Measurements from ENCODE around the gene TMEM273.

Gene TMEM273

DNA sequence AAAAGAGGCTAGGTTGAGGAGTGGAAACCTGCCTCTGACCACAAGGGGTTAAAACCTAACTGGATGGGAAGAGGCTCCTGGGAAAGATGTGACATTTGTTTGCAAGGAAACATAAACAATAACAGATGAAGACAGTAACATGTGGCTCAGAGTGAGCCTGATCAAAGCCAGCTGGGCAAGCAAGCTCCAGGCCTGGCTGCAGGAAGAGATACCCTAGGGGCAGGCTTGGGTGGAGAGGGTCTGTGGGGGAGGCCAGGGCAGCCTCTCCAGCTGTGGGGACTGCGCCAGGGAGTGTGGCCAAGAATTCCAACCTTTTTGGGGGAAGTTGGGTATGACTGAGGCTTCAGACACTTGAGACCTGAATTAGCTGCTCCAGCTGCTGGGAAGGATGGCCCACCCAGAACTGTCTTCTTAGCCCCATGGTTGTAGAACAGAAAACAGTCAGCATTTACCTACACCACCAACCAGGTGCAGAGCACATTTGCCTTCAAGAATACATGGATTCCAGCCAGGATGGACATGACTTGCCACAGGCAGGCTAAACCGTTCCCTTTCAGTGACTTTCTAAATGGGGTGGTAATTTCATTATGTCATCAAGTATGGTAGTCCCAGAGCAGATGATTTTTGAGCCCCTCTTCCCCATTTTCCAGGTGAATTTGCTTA is 44.0 kb downstream of the TMEM273 start:
- in situ Hi-C loops (cut with MboI; ENCODE audit: low sequenced_read_pairs) = no loop called here

DNA sequence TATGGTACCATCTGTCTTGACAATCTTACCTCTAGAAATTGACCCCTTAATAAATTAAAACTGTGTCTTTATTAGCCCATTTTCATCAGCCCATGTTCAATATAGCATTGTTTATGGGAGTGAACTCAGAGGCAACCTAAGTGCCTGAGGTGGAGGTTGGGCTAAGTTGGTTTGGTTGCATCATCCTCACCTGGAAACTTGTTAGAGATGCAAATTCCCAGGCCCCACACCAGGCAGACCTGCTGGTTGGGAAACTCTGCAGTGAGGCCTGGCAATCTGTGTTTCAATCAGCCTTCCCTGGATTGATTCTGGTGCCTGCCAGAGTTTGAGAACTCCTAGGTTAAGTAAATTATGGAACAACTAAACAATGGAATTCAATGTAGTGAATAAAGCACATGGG is 44.9 kb downstream of the TMEM273 start:
- in situ Hi-C loops (cut with MboI; ENCODE audit: low sequenced_read_pairs) = no loop called here

DNA sequence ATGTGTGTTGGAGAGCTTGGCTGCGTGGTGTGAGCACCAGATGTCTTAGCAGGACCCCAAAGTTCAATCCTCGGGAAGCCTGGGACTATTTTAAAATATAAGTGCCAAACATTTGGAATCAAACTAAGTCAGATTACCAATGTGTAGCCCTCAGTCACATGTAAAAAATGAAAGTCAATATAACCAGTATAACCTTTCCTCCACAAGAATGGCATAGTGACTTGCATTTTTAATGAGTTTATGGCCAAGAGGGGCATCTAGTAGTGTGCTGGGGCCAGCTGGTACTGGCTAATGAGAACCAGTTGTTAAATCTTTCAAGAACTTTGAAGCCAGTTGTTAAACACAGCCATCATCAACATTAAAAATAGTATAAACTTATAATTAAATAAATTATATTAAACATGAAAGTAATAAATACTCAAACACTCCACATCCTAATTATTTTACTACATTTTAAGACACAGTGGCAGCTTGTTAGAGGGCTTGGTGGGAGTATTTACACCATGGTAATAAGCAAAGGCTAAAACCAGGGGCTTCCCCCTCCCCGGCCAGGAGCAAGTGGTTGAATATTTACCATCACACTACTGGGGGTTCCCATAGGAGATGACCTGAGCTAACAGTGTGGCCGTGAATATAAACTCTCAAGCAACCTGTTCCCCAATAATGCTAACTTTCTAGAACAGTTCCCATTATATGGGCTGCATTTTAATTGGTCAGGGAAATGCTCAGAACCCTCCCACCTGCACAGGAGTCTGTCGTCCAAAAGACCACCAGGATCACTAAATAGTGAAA is 46.5 kb downstream of the TMEM273 start:
- in situ Hi-C loops (cut with MboI; ENCODE audit: low sequenced_read_pairs) = no loop called here

DNA sequence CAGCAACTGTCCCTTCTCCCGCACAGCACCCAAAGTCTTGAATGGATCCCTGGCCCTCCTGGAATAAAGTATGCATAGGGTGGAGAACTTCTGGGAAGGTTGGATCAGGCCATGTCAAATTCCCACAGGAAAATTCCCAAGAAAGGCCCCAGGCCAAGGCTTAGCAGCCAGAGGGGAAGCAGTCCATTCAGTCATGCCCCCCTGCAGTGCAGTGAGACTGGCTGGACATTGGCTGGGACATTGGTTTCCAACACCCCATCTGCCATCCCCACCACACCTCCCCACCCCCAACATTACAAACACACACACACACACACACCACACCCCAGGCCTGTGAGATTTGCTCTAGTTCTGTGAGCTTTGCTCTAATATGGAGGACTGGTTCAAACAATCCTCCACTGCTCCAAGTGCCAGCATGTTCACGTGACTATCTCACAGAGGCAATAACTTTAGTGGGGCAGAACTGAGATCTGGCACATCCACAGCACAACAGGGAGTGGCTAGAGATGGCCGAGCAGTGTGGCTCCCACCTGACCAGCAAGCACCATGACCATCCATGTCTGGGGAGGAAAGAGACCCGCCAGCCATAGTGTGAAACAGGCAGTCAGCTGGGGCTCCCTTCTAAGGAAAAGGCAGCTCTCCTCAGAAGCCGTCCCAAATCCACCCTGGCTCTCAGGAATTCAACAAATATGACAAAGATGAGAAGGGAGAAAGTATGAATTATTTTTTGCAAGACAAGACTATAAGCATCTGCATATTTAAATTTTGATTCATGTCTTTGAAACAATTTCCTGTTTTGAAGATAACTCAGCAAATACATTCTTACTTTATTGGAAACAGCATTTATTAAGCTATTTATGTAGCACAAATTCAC is 47.6 kb downstream of the TMEM273 start:
- in situ Hi-C loops (cut with MboI; ENCODE audit: low sequenced_read_pairs) = no loop called here

DNA sequence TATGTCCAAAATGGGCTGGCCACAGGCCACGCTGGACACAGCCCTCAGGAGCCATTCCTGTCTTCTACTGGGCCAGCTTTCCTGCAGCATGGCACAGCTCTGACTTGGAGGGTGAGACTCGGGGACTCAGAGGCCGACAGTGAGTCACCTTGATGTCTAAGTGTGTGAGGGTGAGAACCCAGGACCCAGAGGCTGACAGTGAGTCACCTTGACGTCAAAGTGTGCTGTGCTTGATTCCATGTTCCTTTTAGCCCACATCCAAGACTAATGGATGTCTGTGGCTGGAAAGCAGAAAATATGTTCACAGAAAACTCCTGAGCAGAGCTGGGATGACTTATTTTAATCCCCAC is 48.4 kb downstream of the TMEM273 start:
- in situ Hi-C loops (cut with MboI; ENCODE audit: low sequenced_read_pairs) = no loop called here

DNA sequence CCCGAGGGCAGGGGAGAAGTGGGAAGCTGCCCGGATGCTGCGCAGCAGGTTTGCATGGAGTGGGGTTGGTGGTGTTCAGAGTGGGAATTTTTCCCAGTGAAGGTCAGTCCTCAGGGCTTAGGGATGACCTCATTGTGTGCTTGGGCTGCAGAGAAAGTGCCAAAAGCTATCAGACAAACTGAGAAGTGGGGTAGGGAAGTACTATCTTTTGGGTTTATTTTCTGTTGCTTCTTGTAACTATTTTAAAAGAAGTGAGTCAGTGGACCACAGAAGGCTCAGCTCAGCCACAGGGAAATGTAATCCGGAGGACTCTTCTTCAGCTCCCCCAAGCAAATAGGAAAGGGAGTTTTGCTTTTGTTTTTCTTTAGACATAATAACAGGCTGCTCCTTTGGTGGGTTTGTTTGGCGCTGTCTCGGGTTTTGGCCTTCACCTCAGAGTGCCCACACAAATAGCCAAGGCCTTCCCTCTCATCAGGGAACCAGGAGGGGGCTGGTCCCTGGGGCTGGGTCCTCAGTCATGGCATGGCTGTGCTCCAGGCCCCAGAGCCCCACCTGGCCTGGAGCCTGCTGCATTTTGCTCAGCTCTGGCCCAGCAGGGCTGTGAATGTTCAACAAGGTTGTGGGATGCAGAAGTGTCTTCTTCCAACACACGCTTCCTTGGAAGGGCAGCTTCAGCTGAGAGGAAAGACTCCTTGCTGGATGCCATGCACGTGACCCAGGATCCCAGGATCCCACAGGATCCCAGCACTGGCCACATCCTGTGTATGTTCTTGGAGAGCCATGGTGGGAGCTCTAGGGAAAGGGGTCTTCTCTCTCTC is 49.0 kb downstream of the TMEM273 start:
- in situ Hi-C loops (cut with MboI; ENCODE audit: low sequenced_read_pairs) = no loop called here

DNA sequence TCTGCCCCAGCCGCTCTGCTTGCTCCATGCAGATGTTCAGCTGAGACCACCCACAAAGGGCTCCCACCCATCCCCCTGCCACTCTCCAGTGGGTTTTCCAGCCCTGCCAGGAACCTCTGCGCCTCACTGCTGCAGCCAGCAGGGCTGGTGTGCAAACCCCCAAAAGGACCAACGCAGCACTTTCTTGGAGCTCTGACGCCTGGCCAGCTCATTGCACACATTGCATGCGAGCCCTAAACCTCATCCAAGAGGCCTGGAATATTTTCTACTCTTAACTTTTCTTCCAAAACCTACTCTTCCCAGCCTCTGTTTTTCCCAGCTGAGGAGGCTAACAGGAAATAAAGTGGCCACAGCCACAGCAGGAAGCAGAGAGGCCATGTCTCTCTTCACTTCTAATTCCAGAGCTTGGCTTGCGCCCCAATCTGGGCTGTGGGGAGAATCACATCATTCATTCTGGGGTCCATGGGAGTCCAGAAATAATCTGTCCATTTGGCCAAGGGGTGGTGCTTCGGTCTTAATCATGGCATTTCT is 49.8 kb downstream of the TMEM273 start:
- in situ Hi-C loops (cut with MboI; ENCODE audit: low sequenced_read_pairs) = no loop called here

DNA sequence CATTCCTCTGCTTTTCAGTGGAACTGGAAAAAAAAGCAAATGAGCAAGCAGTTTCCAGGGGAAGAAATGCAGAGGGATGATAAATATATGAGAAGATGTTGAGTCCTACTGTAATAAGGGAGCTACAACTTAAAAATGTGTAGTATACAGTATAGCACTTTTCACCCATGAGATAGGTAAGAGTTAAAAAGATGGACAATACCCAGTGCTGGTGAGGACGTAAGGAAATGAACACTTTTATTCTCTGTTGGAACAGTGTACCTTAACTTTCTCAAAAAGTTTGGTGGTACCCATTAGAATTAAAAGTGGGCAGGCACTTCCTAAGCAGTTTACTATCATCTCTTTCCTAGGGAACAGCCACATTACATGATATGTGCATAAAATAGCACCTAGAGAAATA is 51.7 kb downstream of the TMEM273 start:
- in situ Hi-C loops (cut with MboI; ENCODE audit: low sequenced_read_pairs) = no loop called here

DNA sequence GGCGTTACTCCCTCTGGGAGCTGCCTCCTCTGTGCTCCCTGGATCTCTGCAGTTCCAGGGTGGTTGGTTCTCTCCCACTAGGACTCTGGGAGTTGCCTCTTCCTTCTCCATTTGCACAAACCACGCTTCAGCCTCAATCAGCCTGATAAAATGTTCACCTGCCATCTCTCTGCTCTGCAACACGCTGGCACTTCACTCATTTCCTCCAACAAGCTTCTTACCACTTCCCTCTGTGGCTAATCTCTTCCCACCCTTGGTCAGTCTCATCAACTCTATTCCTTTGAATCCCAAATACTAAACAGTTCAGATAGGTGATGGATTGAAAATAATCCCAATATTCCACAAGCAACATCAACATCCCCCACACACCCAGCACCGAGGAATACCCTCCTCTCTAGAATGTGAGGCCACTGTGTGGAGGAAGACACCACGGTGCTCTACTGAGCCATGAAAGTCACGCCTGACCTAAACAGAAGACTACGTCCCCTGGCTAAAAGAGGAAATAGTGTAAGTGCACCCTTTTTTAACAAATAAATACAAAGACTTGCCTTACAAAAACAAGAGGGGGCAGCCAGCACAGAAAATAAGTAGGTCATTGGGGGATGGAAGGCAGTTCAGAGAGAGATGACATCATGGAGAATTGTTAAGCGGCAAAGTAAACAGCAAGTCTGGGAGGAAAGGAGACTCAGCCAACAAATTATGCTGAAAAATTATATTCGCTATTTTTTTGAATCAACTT is 52.4 kb downstream of the TMEM273 start:
- in situ Hi-C loops (cut with MboI; ENCODE audit: low sequenced_read_pairs) = no loop called here

DNA sequence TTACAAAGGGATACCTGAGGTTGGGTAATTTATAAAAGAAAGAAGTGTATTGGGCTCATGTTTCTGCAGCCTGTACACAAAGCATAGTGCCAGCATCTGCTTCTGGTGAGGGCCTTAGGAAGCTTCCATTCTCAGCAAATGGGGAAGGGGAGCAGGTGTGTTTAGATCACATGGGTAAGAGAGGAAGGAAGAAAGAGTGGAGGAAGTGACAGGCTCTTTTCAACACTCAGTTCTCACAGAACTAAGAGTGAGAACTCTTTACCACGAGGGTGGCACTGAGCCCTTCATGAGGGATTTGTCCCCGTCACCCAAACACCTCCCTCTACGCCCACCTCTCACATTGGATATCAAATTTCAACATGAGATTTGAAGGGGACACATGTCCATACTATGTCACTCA is 53.9 kb downstream of the TMEM273 start:
- in situ Hi-C loops (cut with MboI; ENCODE audit: low sequenced_read_pairs) = no loop called here

DNA sequence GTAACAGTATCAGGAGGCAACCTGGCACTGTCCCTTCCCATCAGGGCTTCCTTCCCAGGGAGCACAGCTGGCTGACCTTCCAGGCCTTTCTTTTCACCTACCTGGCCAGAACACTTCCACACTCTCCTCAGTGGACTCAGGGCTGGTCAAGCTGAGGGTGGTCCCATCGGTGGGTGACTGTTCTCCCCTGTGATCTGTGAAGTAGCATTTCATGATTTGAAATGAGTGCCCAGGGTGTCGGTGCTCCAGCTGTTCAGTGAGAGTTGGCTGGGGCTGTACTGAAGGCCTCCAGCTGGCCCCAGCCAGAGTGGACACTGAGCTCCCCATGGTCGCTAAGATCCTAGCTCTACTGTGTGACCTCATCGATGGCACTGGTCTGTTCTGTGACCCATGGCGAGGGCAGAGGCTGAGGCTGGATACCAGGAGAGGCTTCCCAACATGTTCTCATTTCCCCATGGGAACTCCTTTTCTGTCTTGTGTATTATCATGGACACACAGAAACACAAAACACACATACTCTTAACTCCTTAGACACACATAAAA is 54.4 kb downstream of the TMEM273 start, which contains the start of gene FAM170B:
Gene FAM170B (minus strand): TSS at position 316 of the 543 bp plus-strand sequence. CDS start 103 bp downstream, at position 213.
- in situ Hi-C loops (cut with MboI; ENCODE audit: low sequenced_read_pairs) = no loop called here

DNA sequence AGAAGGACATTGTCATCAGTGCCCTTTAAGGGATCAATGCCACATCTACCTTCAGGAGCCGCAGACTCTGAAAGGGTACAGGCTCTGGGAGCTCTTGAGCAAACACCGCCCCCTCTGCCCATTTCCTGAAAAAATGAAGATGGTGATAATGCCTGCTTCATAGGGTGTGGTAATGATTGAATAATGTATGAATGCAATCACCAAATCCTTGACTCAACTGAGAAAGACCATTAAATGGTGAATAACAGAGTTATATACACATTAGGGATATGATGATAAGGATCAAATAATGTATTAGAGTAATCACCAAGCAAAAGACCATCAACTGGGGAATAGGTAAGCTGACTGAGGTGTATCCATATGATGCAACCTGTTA is 55.8 kb downstream of the TMEM273 start:
- in situ Hi-C loops (cut with MboI; ENCODE audit: low sequenced_read_pairs) = no loop called here

DNA sequence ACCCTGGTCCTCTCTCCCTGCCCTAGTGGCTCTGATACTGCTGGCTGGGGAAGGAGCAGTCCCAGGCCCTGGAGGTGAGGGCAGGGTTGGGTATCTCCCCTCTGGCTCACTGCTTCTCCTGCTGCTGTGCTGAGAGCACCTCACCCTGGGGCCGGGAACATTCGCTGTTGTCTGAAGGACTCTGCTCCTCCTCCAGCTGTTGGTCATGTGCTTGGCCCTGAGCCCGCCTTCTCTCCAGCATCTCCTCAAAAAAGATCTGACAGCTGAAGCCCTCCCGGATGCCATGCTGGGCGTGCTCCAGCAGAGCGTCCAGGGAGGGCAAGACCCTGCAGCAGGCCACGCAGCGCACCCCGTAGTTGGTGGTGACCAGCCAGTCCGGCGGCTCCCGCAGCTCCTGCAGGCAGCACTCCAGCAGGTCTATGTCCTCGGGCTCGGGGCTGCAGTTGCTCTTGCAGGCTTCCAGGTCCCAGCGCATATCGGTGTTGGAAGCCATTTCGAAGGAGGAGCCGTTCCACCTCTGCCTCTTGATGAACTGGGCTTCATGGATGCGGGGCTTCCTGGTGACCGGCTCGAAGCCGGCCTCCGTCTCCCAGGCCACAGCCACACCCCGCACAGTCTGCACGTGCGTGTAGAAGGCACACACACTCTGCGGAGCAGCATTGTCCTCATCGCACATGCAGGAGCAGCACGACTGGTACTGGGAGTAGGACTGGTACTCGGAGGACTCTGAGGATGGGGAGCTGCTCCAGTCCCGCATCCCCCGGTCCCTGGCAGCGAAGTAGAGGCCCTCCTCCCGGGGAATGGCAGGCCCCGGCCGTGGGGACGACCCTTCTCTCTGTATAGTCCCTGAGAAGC is 56.5 kb downstream of the TMEM273 start:
- in situ Hi-C loops (cut with MboI; ENCODE audit: low sequenced_read_pairs) = no loop called here

DNA sequence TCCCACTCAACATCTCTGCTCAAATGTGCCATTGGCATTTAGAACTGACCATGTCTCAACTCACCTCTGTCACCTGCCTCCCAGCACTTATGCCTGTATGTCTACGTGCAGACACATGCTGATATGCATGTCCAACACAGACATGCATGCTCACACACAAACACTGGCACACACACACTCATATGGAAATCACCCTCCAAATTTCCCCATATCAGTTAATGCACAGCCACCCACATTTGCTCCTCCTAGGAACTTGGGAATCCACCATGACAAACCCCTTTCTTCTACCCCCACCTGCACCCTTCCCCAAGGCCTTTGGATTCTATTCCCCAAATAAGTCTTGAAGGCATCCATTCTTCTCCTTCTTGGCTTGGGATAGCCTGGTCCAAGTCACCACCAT is 58.8 kb downstream of the TMEM273 start:
- in situ Hi-C loops (cut with MboI; ENCODE audit: low sequenced_read_pairs) = no loop called here

DNA sequence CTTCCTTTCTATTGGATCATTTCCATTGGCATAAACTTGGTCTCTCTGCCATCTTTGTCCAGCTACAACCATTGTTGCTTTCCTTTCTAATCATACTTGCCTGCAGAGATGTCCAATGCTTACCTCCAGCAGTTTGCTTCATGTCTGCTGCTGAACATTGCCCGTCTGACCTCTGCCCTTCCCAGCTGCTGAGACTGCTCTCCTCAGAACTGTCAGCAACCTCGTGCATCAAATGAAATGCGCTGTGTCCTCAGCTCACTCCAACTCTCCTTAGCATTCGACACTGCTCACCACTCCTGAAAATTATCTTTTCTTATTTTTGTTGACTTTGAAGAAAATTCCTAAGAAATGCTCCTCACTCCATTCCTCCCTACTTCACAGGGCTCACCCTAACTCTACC is 59.3 kb downstream of the TMEM273 start:
- in situ Hi-C loops (cut with MboI; ENCODE audit: low sequenced_read_pairs) = no loop called here

DNA sequence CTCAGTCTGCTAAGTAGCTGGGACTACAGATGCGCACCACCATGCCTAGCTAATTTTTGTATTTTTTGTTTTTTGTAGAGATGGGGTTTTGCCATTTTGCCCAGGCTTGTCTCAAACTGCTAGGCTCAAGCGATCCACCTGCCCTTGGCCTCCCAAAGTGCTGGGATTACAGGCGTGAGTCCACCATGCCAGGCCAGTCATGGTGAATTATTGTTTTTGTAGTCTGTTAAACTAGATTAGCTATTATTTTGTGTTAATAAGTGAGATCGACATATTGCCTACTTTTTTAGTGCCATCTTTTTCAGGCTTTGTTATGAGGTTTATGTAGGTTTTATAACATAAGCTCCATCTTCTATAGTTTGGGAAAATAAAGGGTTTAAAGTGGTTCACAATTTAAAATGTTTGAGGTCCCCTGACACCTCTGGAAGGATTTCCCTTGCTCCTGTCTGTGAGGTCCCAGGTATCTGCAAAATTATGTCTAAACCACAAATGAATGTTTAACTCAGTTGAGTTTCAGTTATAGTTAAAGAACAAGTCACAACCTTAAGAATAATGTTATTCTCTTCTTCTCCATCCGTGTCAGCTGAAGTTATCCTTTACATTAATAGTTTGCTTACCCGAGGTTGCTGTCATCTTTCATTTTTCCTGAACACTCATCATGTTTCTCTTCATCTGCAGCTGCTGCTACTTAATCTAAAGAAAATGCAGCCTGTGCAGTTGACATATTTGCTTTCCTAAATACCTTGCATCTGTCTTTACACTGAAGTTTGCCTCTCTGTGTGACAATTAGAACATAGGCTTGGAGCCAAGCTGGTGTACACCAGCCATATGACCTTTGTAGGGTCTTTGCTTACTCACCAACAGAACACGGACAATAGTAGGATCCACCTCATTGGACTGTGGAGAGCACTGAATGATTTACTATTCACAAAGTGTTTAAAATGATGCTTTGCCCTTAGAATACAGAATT is 63.9 kb downstream of the TMEM273 start:
- in situ Hi-C loops (cut with MboI; ENCODE audit: low sequenced_read_pairs) = no loop called here

DNA sequence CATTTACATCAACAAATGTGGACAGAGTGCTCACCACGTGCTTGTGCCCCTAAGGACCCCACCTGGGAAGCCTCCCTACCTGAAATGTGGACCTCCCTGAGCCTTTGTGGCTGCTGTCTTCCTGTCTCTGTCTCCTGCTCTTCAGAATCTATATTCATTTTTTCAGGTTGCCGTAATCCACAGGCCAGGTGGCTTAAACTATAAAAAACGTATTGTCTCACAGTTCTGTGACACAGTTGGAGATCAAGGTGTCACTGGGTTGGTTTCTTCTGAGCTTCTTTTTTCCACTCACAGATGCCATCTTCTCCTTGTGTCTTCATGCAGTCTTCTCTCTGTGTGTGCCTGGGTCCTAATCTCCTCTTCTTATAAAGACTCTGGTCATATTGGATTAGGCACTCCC is 67.3 kb downstream of the TMEM273 start:
- in situ Hi-C loops (cut with MboI; ENCODE audit: low sequenced_read_pairs) = no loop called here

DNA sequence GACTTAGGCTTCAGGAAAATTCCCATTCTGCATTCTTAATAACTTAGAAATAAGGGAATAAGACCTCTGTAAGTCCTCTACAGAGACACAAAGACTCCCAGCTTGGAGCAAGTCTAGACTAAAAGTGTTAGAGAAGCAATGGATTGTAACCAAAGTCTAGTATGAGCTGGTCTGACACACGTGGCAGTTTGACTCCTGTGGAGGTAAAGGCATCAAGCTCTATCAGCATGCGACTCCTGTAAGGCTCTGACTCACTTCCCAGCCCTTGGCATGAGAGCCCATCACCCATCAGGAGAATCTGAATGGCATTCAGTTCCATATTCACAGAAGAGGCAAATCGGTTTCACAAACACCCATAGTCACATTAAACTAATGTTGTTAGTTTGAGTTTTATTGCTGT is 68.4 kb downstream of the TMEM273 start:
- in situ Hi-C loops (cut with MboI; ENCODE audit: low sequenced_read_pairs) = no loop called here
